HG03097 (cell line): ENCODE results near the gene EMX2.

Experiments used
- ATAC-seq: cut with Tn5 transposase; IDR thresholded peaks from one replicate; pipeline ENCODE4 v1.9.1; 2021; ENCODE audit not compliant: unreplicated experiment, low FRiP score

Gene EMX2

DNA sequence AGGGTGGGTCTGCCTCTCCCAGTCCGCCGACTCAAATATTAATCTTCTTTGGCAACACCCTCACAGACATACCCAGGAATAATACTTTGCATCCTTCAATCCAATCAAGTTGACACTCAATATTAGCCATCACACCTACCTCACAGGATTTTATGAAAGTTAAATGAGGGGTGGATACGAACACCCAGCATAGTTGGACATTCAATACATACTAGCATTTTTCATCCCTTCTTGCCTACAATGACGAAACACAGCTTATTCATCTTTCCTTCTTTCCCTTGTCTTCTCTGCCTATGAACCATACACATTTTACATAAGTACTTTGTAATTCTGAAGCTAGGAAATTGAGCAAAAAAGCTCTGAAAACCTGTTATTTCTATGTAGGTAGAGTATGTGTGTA is 48.5 kb downstream of the EMX2 start:
- no peak for ATAC-seq

DNA sequence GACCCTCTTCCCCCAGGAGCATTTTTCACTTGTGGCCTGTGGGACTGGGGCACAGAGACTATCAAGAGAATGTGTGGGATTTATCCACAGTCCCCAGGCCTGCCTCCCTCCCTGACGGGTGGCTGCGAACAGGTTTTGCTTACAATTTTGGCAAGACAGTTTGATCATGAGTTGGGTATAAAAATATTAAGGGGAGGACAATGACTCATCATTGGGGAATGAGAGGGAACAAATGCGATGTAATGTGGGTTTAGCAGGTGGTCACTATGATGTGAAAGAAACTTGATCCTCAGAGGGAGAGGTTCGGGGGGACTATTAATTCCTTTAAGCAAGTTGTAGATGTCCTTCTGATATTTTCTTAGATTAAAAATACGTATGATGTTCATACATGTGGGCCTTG is 52.2 kb downstream of the EMX2 start:
- no peak for ATAC-seq

DNA sequence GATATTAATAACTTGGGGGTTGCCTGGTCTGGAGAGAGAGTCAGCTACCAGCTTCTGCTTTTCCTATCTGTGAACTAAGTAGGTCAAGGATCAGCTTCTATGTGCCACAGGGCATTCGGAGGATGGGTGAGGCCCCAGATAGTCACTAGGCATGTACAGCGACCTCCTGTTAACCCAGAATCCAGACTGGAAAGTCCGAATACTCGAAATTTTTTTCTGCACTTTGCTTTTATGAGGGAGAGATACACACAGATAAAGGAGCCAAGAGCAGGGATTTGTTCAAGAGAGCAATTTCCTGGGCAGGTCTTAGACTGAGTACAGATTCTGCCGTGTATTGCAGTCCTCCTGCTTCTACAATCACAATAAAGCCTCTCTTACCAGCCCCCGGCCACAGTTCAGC is 54.2 kb downstream of the EMX2 start:
- no peak for ATAC-seq

DNA sequence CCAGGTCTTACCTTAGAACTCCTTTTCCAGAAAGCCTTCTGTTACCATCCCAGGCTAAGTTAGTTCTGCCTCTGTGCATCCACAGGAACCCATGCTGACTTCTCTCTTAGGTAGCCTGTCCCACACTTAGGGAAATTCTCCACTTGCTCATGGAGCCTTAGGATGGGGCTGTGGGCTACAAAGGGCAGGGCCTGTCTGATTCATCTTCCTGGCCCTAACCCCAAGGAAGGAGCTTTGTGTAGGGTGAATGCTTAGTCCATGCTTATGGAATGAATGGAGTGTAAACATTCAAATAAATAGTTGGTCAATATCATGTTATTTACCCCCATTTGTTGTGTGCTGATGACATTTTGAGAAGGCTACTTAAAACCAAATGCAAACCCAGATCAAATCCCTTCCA is 54.7 kb downstream of the EMX2 start:
- no peak for ATAC-seq
